Putamen (tissue), 1 donor: ENCODE measurements around the gene CALR.
A peak's percentile ranks its signal among the peaks of the same experiment; 100 is the strongest.
"Not testable (repeated sequence)": the region's sequence is repeated elsewhere in the genome, so short reads cannot be mapped to it uniquely, and the experiment has no call there.

Experiments used
- DNase-seq: peaks from one replicate; pipeline ENCODE4 v3.0.0-alpha.2; 2016; ENCODE audit warnings: low spot score

CALR gene

GRCh38 chr19:12937927-12938778, at the start of gene CALR:
TSS of gene CALR (plus strand) at chr19:12938609. CDS start at chr19:12938680, 71 bp downstream.
- peak; percentile 99 for DNase-seq

- DNase-seq = not testable (repeated sequence)
Observed at GRCh38 chr19:12890299-12890786, 48.1 kb upstream of the CALR start.

GRCh38 chr19:12890787-12891552, 47.4 kb upstream of the CALR start, which contains the start of gene GCDH:
TSS of gene GCDH (plus strand) at chr19:12891160. CDS start at chr19:12891305, 145 bp downstream.
- peak; percentile 99 for DNase-seq

- DNase-seq = no peak
Observed at GRCh38 chr19:12891553-12892021, 46.8 kb upstream of the CALR start.

GRCh38 chr19:12893582-12893981, 44.8 kb upstream of the CALR start:
- no peak for DNase-seq

GRCh38 chr19:12896460-12896859, 41.9 kb upstream of the CALR start:
- no peak for DNase-seq

GRCh38 chr19:12899891-12900518, 38.4 kb upstream of the CALR start:
- no peak for DNase-seq

- DNase-seq = no peak
Observed at GRCh38 chr19:12907166-12907565, 31.2 kb upstream of the CALR start.

GRCh38 chr19:12912571-12912970, 25.8 kb upstream of the CALR start:
- DNase-seq = no peak

- peak; percentile 83 for DNase-seq
Observed at GRCh38 chr19:12913011-12913561, 25.3 kb upstream of the CALR start.

- no peak for DNase-seq
Observed at GRCh38 chr19:12913851-12914690, 24.3 kb upstream of the CALR start.

GRCh38 chr19:12915860-12916259, 22.5 kb upstream of the CALR start:
- not testable (repeated sequence) for DNase-seq

- DNase-seq = no peak
Observed at GRCh38 chr19:12918253-12918652, 20.2 kb upstream of the CALR start.

- DNase-seq = no peak
Observed at GRCh38 chr19:12921047-12921446, 17.4 kb upstream of the CALR start.

- no peak for DNase-seq
Observed at GRCh38 chr19:12922959-12923358, 15.4 kb upstream of the CALR start.

GRCh38 chr19:12924621-12925310, 13.6 kb upstream of the CALR start:
- no peak for DNase-seq

- DNase-seq = no peak
Observed at GRCh38 chr19:12930002-12930645, 8.3 kb upstream of the CALR start.

GRCh38 chr19:12932392-12933286, 5.8 kb upstream of the CALR start:
- no peak for DNase-seq
